G401 (cell line): ENCODE measurements around the gene SLIT1. TPM values are rescaled to one million over a fixed set of nuclear protein-coding genes. Genes with fewer than 3 reads are reported as not detected.
A peak's percentile ranks its signal among the peaks of the same experiment; 100 is the strongest.

Experiments used
- DNase-seq: peaks from one replicate; pipeline ENCODE4 v3.0.0-alpha.2; 2015; ENCODE audit warnings: low spot score
- in situ Hi-C: cut with HindIII; loops from 2 replicates; pipeline ENCODE4 v1.10.0; 2016; ENCODE audit warnings: low sequenced_read_pairs, mixed read lengths
- total RNA-seq: library from RNA; depleted of rRNA; stranded (reverse); fragments of >200 nt; shearing (Covaris generic); gene quantifications from 2 replicates; pipeline ENCODE4 v1.2.3, GENCODE V29; 2014

The SLIT1 gene
- total RNA-seq, 1 experiment from 2014 or later: 0.20 TPM

GRCh38 chr10:97075421-97075820 lies 110.3 kb downstream of the SLIT1 start:
- DNase-seq: no peak
- in situ Hi-C loops: no loop called here

- in situ Hi-C loops: no loop called here
- no peak for DNase-seq
These were observed 111.3 kb downstream of the SLIT1 start for GRCh38 chr10:97074256-97075145.

- peak; percentile 90 for DNase-seq
- in situ Hi-C loops: no loop called here
These were observed 112.7 kb downstream of the SLIT1 start for GRCh38 chr10:97072851-97073665.

GRCh38 chr10:97071496-97071895 lies 114.3 kb downstream of the SLIT1 start:
- in situ Hi-C loops: no loop called here
- DNase-seq: no peak

- DNase-seq: no peak
- in situ Hi-C loops: no loop called here
These were observed 116.0 kb downstream of the SLIT1 start for GRCh38 chr10:97069576-97070362.

GRCh38 chr10:97069026-97069425 lies 116.7 kb downstream of the SLIT1 start:
- in situ Hi-C loops: no loop called here
- no peak for DNase-seq

GRCh38 chr10:97067716-97068391 lies 117.9 kb downstream of the SLIT1 start:
- no peak for DNase-seq
- in situ Hi-C loops: no loop called here

- DNase-seq: peak; percentile 76
- in situ Hi-C loops: no loop called here
These were observed 118.7 kb downstream of the SLIT1 start for GRCh38 chr10:97066877-97067555.

GRCh38 chr10:97065686-97066660 lies 119.8 kb downstream of the SLIT1 start:
- in situ Hi-C loops: no loop called here
- no peak for DNase-seq

GRCh38 chr10:97065128-97065527 lies 120.6 kb downstream of the SLIT1 start:
- DNase-seq: peak; percentile 11
- in situ Hi-C loops: no loop called here

GRCh38 chr10:97063983-97064837 lies 121.5 kb downstream of the SLIT1 start:
- no peak for DNase-seq
- in situ Hi-C loops: no loop called here

GRCh38 chr10:97063271-97063982 lies 122.3 kb downstream of the SLIT1 start:
- in situ Hi-C loops: no loop called here
- DNase-seq: no peak

- DNase-seq: no peak
- in situ Hi-C loops: no loop called here
These were observed 123.3 kb downstream of the SLIT1 start for GRCh38 chr10:97062456-97062855.

- no peak for DNase-seq
- in situ Hi-C loops: no loop called here
These were observed 123.7 kb downstream of the SLIT1 start for GRCh38 chr10:97062046-97062445.

GRCh38 chr10:97061423-97061822 lies 124.3 kb downstream of the SLIT1 start:
- DNase-seq: no peak
- in situ Hi-C loops: no loop called here
